Prostate gland (tissue), 2 donors: ENCODE data around the gene ATL1. TPM values are rescaled to one million over a fixed set of nuclear protein-coding genes. Genes with fewer than 3 reads are reported as not detected.
A peak's percentile ranks its signal among the peaks of the same experiment; 100 is the strongest.
"Not testable (repeated sequence)": the region's sequence is repeated elsewhere in the genome, so short reads cannot be mapped to it uniquely, and the experiment has no call there.

ENCODE experiments used
- DNase-seq: peaks from one replicate; pipeline ENCODE4 v3.0.0-alpha.2; 2019; ENCODE audit warnings: low spot score
- H3K27ac ChIP-seq, 2 donors: fragments of 200-600 bp; sonication (generic); 2 replicates each; pipeline ENCODE4 v1.5.1; 2017 to 2019
- H3K27me3 ChIP-seq: fragments of 200-600 bp; sonication (generic); replicated peaks from 2 replicates; pipeline ENCODE4 v1.5.1; 2019; ENCODE audit not compliant: insufficient read depth
- H3K36me3 ChIP-seq, 2 donors: fragments of 200-600 bp; sonication (generic); 1 replicate in 1 of 2; 2 replicates in 1 of 2; pipeline versions ENCODE4 v1.5.1 to v1.8.1; 2017 to 2019
- H3K4me1 ChIP-seq: fragments of 200-600 bp; sonication (generic); replicated peaks from 2 replicates; pipeline ENCODE4 v1.5.1; 2019
- H3K4me3 ChIP-seq, 2 donors: fragments of 200-600 bp; sonication (generic); 2 replicates each; pipeline ENCODE4 v1.5.1; 2017 to 2019
- H3K9me3 ChIP-seq: fragments of 200-600 bp; sonication (generic); 2 replicates; pipeline ENCODE4 v1.5.1; 2017
- CTCF ChIP-seq, 4 experiments: fragments of 200-600 bp in 2 of 4; fragments of 450-650 bp in 2 of 4; sonication (generic) in 2 of 4; IDR thresholded peaks; 1 replicate in 3 of 4; 2 replicates in 1 of 4; pipeline ENCODE4 v1.5.1; 2016 to 2019; ENCODE audit warnings: antibody characterized with exemption in 4 of 4, mild to moderate bottlenecking in 2 of 4, moderate library complexity in 2 of 4
- POLR2A ChIP-seq: fragments of 450-650 bp; IDR thresholded peaks from one replicate; pipeline ENCODE4 v1.6.1; 2016; ENCODE audit warnings: antibody characterized with exemption, mild to moderate bottlenecking
- POLR2AphosphoS5 ChIP-seq: sonication (generic); formaldehyde crosslinking; IDR thresholded peaks from one replicate; pipeline ENCODE4 v1.6.1; 2017; ENCODE audit warnings: antibody characterized with exemption
- WGBS: methylation state at CpG from one replicate; pipeline ENCODE4 v1.1.5; 2018; 5-methylcytosine and 5-hydroxymethylcytosine counted together
- intact Hi-C: fragments of 100-400 bp; cut with DNase I; formaldehyde crosslinking; loops from one replicate; pipeline ENCODE4 v1.14.2; 2022
- total RNA-seq, 2 donors: library from RNA; depleted of rRNA; stranded (reverse); fragments of >200 nt; gene quantifications; one replicate each; pipeline ENCODE4 v1.1.0, GENCODE V29; 2016

Gene ATL1
- total RNA-seq, 2 donors from 2014 or later: 5.3 to 26.5 TPM

GRCh38 chr14:50551877-50552276, 8.1 kb upstream of the ATL1 start:
- H3K27me3 ChIP-seq: no peaks in the 10 kb centered on the region
- 91% methylated on average over 3 of the region's 3 CpGs for WGBS
- no peak for DNase-seq

GRCh38 chr14:50552796-50553195, 7.1 kb upstream of the ATL1 start:
- H3K36me3 ChIP-seq, H3K27ac ChIP-seq, H3K9me3 ChIP-seq, H3K27me3 ChIP-seq, H3K4me3 ChIP-seq, H3K4me1 ChIP-seq, intact Hi-C loops, DNase-seq: not testable (repeated sequence)
- 69% methylated on average over 3 of the region's 3 CpGs for WGBS

More at GRCh38 chr14:50551877-50552276, 8.1 kb upstream of the ATL1 start:
- Histone ChIP-seq H3K9me3 (no peaks in the 10 kb centered on the region), H3K4me1 (no peaks in the 10 kb centered on the region), H3K27ac (no peak overlapping the region), H3K4me3 (no peak overlapping the region), H3K36me3 (no peaks in the 10 kb centered on the region)
- TF ChIP-seq POLR2AphosphoS5: no peak
- TF ChIP-seq POLR2A: no peak
- TF ChIP-seq CTCF (IDR thresholded peaks at IDR 0.05): no peak
- intact Hi-C loops: no loop called here

GRCh38 chr14:50560931-50561285, 963 bp downstream of the ATL1 start:
- H3K4me3 ChIP-seq: peak overlapping the region; percentile 66 to 76
- TF ChIP-seq POLR2A: peak; percentile 72
- no peak for TF ChIP-seq CTCF (IDR thresholded peaks at IDR 0.05)
- TF ChIP-seq POLR2AphosphoS5: peak; percentile 72
- H3K9me3 ChIP-seq: no peaks in the 10 kb centered on the region
- H3K27me3 ChIP-seq: no peaks in the 10 kb centered on the region
- intact Hi-C loops: no loop called here
- DNase-seq: peak; percentile 85
- H3K4me1 ChIP-seq: no peaks in the 10 kb centered on the region
- under 1% methylated on average over 21 of the region's 21 CpGs for WGBS
- no peaks in the 10 kb centered on the region for H3K36me3 ChIP-seq
- H3K27ac ChIP-seq: peak overlapping the region; percentile 95 to 96

- Histone ChIP-seq H3K27ac (no peak overlapping the region), H3K27me3 (no peaks in the 10 kb centered on the region), H3K9me3 (no peaks in the 10 kb centered on the region), H3K4me1 (no peaks in the 10 kb centered on the region), H3K4me3 (no peak overlapping the region), H3K36me3 (no peaks in the 10 kb centered on the region)
- WGBS: 62% methylated on average over 1 of the region's 1 CpG
- intact Hi-C loops: no loop called here
- no peak for DNase-seq
- no peak for TF ChIP-seq POLR2AphosphoS5
- TF ChIP-seq POLR2A: no peak
- TF ChIP-seq CTCF (IDR thresholded peaks at IDR 0.05): no peak
These were observed 2.9 kb downstream of the ATL1 start for GRCh38 chr14:50562841-50563240.

- no peak for DNase-seq
- no peaks in the 10 kb centered on the region for H3K27me3 ChIP-seq
- intact Hi-C loops: no loop called here
- H3K27ac ChIP-seq: no peak overlapping the region
- no peaks in the 10 kb centered on the region for H3K9me3 ChIP-seq
- H3K4me1 ChIP-seq: no peaks in the 10 kb centered on the region
- TF ChIP-seq POLR2AphosphoS5 (no peak), CTCF (IDR thresholded peaks at IDR 0.05) (no peak), POLR2A (no peak)
- H3K36me3 ChIP-seq: no peaks in the 10 kb centered on the region
- H3K4me3 ChIP-seq: no peak overlapping the region
These were observed 9.8 kb downstream of the ATL1 start for GRCh38 chr14:50569714-50570274.
